H4 (cell line): ENCODE results near the gene ZNF507. TPM values are rescaled to one million over a fixed set of nuclear protein-coding genes. Genes with fewer than 3 reads are reported as not detected.
"Not testable (repeated sequence)": the region's sequence is repeated elsewhere in the genome, so short reads cannot be mapped to it uniquely, and the experiment has no call there.

Experiments
- DNase-seq: peaks from one replicate; pipeline ENCODE4 v3.0.0-alpha.2; 2015; ENCODE audit warnings: low spot score
- total RNA-seq: library from RNA; depleted of rRNA; stranded (reverse); fragments of >200 nt; shearing (Covaris generic); gene quantifications from 2 replicates; pipeline ENCODE4 v1.2.3, GENCODE V29; 2014

ZNF507 gene
- total RNA-seq, 1 experiment from 2014 or later: 5.1 TPM

- DNase-seq: no peak
Observed at GRCh38 chr19:32368787-32369186, 23.4 kb downstream of the ZNF507 start.

- DNase-seq: peak; percentile 16
Observed at GRCh38 chr19:32372726-32373517, 27.5 kb downstream of the ZNF507 start.

- DNase-seq: peak; percentile 100
Observed at GRCh38 chr19:32373585-32374295, 28.3 kb downstream of the ZNF507 start.

GRCh38 chr19:32374362-32374761, 29.0 kb downstream of the ZNF507 start:
- not testable (repeated sequence) for DNase-seq

- not testable (repeated sequence) for DNase-seq
Observed at GRCh38 chr19:32377088-32377487, 31.7 kb downstream of the ZNF507 start.

- no peak for DNase-seq
Observed at GRCh38 chr19:32380269-32380668, 34.9 kb downstream of the ZNF507 start.

GRCh38 chr19:32387701-32388392, 42.4 kb downstream of the ZNF507 start:
- DNase-seq: no peak

- no peak for DNase-seq
Observed at GRCh38 chr19:32388393-32388855, 43.0 kb downstream of the ZNF507 start.

GRCh38 chr19:32392901-32393300, 47.5 kb downstream of the ZNF507 start:
- DNase-seq: no peak

GRCh38 chr19:32396046-32396652, 50.7 kb downstream of the ZNF507 start:
- DNase-seq: no peak

GRCh38 chr19:32397671-32398101, 52.3 kb downstream of the ZNF507 start:
- DNase-seq: peak; percentile 25

GRCh38 chr19:32401992-32402391, 56.6 kb downstream of the ZNF507 start:
- DNase-seq: no peak

- no peak for DNase-seq
Observed at GRCh38 chr19:32403291-32403995, 58.0 kb downstream of the ZNF507 start.

GRCh38 chr19:32404213-32404932, 59.0 kb downstream of the ZNF507 start:
- DNase-seq: no peak

- DNase-seq: peak; percentile 16
Observed at GRCh38 chr19:32404933-32405430, 59.6 kb downstream of the ZNF507 start.

- peak; percentile 94 for DNase-seq
Observed at GRCh38 chr19:32405431-32406160, 60.2 kb downstream of the ZNF507 start, which contains the start of gene DPY19L3. Gene DPY19L3, plus strand, starts transcription at chr19:32405770. Its CDS starts 2,484 bp downstream, at chr19:32408254.

- no peak for DNase-seq
Observed at GRCh38 chr19:32406161-32407003, 61.0 kb downstream of the ZNF507 start.
